ENCODE results near the gene GPR158.

Gene GPR158

DNA sequence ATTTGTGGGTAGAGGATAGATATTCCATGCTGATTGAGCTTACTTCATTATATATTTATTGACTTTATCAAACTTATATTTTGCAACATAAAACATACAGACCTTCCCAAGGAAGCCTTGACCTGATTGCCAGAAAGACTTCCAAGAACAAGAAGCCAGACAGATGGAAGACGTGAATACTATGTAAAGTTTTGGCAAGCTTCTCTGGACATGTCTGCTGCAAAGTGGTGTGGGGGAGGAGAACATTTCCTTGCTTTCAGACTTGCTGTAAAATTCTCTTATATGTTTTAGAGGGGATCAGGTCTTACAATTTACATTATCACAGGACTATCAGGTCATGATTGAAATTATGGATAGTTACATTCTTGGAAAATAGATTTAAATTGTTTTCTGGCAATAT lies 23.4 kb downstream of the GPR158 start:
- no peak for DNase-seq

- no peak for DNase-seq
Measured at GRCh38 chr10:25206693-25207414, 32.1 kb downstream of the GPR158 start.

DNA sequence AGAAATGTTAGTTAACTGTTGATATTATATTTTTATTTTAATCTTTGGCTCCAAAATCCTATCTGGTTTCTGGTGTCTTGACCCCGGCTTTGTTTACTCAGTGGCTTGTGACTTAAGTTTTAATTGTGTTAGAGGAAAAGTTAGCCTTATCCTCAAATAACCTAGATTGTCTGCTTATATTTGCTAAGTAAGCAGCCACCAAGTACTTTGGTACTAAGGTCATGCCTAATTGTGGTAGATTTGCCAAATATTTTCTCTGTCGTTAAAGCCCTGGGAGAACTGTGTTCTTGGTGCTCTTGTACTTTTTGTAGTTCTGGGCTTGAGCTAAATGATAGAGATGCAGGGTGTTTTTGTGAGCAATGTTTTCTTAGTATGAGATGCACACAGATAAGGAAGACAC lies 34.8 kb downstream of the GPR158 start:
- DNase-seq: no peak

DNA sequence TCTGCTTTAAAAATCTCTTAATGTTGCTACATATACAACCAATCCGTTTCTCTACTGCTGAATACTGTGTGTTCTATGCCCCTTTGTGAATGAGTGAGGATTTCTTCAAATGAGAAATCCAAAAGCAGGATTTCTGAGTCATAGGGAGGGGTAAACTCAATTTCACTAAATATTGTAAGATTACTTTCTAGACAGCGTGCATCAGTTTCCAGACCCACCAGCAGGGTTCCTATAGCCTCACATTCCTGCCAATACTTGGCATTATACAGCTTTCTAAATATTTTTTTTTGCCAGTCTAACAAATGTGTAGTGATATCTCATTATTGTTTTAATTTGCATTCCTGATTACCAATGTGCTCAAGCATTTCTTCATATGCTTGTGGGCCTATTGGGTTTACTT lies 35.5 kb downstream of the GPR158 start:
- DNase-seq: no peak

DNA sequence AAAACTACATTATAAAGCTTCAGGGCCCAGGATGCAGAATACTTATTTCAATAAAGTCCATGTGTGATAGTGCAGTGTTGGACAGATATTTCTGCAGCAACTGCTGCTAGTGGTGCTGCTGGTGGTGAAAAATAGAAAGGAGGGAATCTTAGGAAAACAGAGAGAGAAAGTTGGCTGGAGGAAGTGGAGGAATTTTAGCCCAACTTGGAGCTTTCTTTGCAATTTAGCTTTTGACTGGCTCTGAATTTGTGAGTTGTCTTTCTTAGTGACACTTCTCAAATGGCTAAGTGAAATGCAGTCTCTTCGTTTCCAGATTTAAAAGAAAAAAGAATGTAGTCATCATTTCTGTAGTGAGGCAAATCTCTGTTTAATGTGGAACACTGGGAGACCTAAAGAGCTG lies 45.4 kb downstream of the GPR158 start:
- DNase-seq: no peak

DNA sequence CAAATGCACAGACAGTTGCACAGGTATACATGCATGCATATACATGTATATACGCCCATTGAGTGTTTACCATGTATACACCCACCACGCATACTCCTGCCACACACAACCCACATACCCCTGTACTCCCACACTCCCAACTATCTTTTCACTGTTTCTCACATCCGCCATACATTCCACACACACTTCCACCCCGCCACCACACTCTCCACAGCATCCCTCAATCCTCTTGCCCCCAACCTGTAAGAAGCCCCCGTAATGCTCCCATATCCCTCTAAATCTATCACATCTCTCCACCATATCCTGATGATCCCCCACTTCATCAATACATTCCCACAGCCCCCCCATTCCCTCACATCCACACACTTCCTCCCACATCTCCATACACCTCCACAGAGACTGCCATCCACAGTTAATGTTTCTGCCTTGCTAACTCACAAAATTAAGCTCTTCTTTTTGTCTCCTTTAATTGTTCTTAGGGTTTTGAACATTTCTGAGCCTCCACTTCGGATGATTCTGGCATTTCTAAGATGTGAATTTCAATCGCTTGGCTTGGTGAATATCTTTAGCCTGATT lies 47.4 kb downstream of the GPR158 start:
- DNase-seq: no peak

DNA sequence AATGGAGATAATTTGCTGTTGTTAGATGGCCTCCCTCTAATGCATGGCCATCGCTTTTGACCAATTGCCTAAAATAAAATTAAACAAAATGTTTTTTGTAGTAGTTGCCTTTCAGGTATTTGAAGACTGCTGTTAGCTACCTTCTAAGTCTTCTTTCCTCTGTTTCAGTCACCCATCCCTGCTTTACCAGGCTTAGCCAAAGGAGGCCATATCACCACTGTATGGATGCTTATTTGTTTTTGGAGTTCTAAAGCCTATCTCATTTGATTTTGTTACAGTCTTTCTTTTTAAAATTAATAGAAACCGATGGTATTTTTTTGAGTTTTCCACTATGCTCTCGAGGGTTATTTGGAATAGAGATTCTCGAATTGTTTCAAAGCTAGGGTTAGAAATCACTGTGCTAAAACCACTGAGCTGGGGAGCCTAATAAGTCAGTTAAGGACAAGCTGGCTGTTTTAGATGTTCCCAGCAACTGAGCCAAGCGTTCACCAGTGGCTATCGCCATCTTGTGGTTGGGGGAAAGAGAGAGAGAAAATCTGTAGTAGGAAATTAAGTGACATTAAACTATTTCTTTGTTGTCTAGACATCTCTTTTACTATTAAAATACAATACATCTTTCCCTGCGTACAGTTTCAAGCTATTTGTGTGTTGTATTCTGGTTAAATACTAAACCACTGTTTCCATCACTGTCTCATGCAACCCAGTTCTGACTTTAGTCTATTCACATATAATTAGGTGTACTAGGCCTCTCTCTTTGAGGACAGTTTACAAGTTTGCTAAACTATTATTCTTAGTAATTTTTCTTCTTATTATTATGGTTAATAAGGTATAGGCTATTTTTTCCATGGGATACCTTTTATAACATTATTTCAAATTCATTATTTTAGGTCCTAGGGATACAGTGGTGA lies 52.2 kb downstream of the GPR158 start:
- DNase-seq: peak in 1 of 2 donors; percentile 6

DNA sequence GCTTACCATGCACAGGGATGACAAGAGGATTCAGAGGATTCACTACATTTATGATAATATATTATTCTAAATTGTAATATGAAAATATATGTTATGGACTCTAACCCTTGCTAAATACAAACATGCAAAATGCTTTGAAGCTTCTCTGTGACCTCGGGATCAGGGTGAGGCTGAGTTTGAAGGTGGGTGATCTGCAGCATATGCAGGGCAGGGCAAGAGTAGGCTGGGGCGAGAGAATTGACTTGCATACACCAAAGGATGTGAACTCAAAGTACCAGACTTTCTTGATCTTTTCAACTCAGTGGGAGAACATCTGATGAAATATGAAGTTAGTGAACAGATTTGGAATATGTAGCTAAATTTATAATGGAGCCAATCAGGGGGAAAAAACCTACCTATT lies 57.0 kb downstream of the GPR158 start:
- DNase-seq: no peak

- DNase-seq: no peak
Measured at GRCh38 chr10:25232204-25232603, 57.4 kb downstream of the GPR158 start.

DNA sequence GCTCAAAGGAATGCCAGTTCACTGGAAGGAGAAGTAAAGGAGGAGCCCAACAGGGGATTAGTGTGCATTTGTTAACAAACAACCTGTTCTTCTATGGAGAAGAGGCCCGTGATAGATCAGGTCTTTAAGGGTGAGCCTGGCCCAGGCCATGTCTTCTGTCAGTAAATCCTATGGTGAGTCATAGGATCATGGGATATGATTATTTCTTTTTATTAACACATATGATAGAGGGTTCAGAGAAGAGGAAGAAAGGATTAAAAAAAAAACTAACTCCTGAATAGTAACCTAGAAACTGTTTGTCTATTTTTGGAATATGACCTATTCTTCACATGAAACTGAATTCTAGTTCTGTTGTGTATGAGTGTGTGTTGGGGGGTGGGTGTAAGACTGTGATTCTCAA lies 70.4 kb downstream of the GPR158 start:
- DNase-seq: no peak

DNA sequence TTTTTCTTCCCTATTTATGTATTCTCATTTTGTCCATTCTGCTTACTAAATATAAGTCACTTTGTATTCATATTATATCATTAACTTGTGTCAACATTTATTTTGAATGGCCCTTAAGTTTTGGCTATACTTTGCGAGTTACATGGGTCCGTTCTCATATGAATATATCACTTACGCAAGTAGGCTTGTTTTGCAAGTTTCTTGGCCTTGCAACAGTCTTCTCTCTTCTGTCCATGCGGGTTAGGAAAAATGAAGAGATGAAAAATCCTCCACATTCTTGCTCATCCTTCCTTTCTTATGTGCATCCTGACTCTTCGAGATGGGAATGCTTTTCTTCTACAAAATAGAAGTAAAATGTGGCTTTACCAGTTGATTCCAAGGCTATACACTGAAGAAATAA lies 82.8 kb downstream of the GPR158 start:
- DNase-seq: no peak

GRCh38 chr10:25261110-25261509 lies 86.3 kb downstream of the GPR158 start:
- DNase-seq: no peak

GRCh38 chr10:25261558-25261957 lies 86.8 kb downstream of the GPR158 start:
- no peak for DNase-seq

DNA sequence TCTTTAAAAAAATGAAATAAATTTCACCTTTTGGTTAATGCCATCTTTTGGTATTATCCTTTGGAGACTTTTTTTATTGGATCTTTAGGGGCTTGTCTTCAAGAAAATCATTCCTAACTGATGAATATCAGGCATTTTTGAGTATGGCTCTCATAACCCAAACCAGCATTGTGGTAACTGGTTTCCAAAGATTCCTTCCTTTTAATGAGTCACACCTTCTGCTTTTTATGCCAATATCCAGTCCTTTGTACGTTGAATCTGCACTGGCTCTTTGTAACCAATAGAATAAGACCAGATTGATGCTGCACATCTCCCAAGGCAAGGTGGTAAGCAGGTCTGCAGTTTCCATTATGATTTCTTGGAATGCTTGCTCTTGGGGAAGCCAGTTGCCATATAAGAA lies 89.1 kb downstream of the GPR158 start:
- no peak for DNase-seq

- no peak for DNase-seq
Measured at GRCh38 chr10:25278180-25278579, 103.4 kb downstream of the GPR158 start.

DNA sequence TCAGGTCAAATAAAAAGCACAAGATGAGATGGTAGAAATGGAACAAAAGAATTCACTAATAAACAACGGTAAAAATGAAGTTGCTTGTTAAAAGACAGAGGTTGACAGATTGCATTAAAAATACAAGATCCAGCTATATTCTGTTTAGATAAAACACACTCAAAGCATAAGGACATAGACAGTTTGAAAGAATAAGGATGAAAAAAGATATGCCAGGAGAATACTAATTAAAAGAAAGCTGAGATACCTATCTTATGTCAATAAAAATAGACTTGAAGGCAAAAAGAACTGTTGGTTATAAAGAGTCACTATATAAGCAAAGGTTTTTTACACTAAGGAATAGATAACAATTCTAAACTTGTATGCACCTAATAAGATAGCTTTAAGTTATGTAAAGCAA lies 105.3 kb downstream of the GPR158 start:
- DNase-seq: no peak

DNA sequence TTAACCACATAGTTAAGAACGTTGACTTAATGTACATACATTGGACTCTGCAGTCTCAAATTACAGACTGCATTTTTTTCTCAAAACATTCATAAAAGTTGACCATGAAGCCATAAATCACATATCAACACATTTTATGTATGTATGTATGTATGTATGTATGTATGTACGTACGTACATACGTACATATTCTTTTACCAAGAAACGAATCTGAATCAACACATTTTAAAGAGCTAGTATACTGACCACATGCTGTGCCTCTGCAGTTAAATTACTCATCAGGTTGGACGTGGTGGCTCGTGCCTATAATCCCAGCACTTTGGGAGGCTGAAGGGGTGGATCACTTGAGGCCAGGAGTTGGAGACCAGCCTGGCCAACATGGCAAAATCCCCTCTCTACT lies 105.8 kb downstream of the GPR158 start:
- no peak for DNase-seq

GRCh38 chr10:25285809-25286208 lies 111.0 kb downstream of the GPR158 start:
- DNase-seq: no peak

DNA sequence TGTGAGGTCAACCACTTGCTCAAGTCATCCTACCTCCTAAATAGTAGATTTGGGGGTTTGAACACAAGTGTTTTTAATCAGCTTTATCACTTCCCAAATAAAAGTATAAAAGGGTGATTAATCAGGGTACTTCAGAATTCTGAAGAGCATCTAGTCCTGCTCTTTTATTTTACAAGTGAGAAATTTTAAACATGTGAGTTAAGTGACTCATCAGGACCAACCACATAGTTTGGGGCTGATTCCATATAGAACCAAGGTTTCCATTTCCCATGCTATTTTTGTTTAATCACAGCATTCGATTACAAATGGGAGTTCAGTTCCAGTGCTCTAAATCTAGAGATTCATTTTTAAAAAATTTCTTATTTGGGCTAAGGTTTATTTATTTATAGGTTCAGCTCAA lies 113.4 kb downstream of the GPR158 start:
- no peak for DNase-seq

- DNase-seq: no peak
Measured at GRCh38 chr10:25294032-25294926, 119.5 kb downstream of the GPR158 start.

DNA sequence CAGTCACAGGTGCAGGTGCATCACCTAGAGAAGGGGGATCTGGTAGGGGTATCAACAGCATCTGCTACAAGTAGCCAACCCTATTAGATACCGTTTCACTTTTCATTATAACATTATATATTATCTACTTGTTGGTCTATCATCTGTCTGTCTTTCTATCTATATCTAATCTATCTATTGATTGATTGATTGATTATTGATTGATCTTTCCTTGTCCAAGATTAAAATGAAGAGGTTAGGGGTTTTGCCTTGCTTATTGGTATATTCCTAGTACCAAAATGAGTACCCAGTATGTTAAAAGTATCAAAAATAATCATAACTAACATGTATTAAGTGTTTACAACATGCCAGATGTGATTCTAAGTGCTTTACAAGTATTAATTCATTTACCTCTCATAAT lies 121.5 kb downstream of the GPR158 start:
- no peak for DNase-seq

DNA sequence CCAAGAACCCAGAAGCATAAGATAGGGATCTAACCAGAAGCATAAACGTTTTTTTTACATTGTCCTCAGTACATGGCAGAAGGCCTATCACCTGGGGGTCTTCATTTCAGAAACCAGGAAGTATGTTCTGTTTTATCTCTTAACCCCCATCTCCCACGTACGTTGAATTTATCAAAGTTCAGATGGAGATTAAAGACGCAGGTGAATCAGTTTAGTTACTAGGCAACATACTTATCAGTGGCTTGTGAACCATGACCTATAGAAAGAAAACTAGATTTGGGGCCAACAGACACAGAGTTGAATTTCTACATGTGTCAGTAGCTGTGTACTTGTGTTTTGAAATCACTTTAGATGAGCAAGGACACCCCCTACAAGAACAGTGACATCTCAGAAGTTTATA lies 122.7 kb downstream of the GPR158 start:
- no peak for DNase-seq

DNA sequence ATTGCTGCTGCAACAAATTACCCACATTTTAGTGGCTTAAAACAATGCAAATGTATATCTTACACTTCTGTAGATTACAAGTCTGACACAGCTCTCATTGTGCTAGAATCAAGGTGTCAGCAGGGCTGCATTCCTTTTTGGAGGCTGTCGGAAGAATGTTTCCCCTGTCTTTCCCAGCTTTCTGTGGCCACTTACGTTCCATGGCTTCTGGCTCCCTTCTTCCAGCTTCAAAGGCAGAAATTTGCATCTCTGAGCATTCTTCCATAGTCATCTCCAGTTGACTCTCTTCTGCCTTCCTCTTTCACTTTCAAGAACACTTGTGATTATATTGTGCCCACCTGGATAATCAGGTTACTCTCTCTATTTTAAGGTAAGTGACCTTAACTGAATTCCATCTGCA lies 125.3 kb downstream of the GPR158 start:
- no peak for DNase-seq

All from CD4-positive, alpha-beta T cell treated with Interferon alpha-2 for 1 hour (primary cell).